Stimulated activated naive CD8-positive, alpha-beta T cell treated with anti-CD3 and anti-CD28 coated beads, Interleukin-15, Interleukin-2, amounts not matched to agents 100 U/mL and 50 U/mL, for 24 hours (primary cell): Measurements from ENCODE around the gene USP12.
"Not testable (repeated sequence)": the region's sequence is repeated elsewhere in the genome, so short reads cannot be mapped to it uniquely, and the experiment has no call there.

Source experiments
- ATAC-seq: fragments of 150-1000 bp; cut with Tn5 transposase; one replicate; pipeline ENCODE4 v1.10.0; 2021
- DNase-seq: peaks from one replicate; pipeline ENCODE4 v3.0.0; 2021

Gene USP12

DNA sequence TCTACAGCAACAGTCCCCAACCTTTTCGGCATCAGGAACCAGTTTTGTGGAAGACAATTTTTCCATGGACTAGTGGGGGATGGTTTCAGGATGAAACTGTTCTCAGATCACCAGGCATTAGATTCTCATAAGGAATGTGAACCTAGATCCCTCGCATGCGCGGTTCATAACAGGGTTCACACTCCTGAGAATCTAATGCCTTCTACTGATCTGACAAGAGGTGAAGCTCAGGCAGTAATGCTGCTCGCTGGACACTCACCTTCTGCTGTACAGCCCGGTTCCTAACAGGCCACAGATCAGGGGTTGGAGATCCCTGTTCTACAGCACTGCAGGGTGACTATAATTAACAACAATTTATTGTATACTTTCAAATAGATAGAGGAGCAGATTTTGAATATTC is 21.9 kb downstream of the USP12 start:
- ATAC-seq (no peak), DNase-seq (no peak)

DNA sequence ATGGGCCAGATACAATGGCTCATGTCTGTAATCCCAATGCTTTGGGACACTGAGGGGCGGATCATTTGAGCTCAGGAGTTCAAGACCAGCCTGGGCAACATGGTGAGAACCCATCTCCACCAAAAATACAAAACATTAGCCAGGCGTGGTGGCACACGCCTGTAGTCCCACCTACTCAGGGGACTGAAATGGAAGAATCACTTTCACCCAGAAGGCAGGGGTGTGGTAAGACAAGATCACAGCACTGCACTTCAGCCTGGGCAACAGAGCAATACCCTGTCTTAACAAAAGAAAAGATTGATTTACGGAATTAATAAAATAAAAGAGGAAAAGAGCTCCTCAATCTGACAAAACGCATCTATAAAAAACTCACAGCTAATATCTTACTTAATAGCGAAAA is 22.7 kb downstream of the USP12 start:
- ATAC-seq (no peak), DNase-seq (no peak)

DNA sequence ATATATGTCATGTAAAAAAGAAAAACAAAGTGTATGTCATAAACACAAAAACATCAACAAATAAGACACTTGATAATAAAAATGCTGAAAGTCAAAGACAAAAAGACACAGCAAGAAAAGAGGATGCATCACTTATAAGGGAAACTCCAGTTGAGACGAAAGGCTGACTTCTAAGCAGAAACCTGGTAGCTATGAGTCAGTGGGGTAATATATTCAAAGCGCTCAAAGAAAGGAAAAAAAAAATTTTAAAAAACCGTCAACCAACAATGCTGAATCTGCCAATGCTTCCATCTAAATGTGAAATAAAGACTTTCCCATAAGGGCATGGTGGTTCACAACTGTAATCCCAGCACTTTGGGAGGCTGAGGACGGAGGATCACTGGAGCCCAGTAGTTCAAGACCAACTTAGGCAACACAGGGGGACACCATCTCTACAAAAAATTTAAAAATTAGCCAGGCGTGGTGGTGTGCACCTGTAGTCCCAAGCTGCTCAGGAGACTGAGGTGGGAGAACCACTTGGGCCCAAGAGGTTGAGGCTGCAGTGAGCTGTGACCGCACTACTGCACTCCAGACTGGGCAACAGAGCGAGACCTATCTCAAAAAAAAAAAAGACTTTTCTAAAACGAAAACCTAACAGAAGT is 24.0 kb downstream of the USP12 start:
- ATAC-seq (peak; percentile 86), DNase-seq (no peak)

DNA sequence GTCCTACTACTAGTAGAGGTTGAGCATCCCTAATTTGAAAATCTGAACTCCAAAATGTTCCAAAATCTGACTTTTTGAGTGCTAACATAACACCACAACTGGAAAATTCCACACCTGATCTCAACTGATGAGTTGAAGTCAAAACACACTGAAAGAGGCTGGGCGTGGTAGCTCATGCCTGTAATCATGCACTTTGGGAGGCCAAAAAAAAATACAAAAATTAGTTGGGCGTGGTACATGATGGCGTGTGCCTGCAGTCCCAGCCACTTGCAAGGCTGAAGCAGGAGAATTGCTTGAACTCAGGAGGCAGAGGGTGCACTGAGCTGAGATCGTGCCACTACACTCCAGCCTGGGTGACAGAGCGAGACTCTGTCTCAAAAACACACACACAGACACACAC is 29.9 kb downstream of the USP12 start:
- ATAC-seq (no peak), DNase-seq (no peak)

DNA sequence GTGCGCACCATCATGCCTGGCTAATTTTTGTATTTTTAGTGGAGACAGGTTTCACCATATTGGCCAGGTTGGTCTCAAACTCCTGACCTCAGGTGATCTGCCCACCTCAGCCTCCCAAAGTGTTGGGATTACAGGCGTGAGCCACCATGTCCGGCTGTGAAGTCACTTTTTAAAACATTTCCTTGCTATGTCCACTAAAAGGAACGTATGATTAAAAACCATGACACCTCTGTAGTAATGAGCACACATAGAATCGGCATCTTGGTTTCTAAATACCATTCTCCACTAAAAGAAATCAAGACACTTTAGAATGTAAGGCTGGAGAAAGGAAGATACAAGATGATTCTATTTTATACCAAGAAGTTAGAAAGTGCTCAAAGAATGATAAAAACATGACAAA is 30.5 kb downstream of the USP12 start:
- not testable (repeated sequence) for ATAC-seq, DNase-seq

DNA sequence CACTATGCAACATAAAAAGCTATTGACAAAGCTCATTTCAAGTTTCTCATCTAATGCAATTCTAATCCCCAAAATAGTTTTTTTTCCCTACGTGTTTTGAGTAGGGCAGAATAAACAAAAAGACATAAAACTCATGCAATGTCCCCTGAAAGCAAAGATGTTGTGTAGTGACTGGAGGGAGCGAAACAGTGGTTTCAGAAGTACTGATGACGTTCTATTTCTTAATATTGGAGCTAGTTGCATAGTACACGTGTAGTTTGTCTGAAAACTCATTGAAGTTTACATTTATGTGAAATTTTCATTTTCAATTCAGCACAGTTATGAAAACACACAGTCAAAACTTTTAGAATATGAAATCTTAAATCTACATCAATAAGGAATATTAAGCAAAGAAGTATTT is 31.6 kb downstream of the USP12 start:
- ATAC-seq: no peak
- no peak for DNase-seq

DNA sequence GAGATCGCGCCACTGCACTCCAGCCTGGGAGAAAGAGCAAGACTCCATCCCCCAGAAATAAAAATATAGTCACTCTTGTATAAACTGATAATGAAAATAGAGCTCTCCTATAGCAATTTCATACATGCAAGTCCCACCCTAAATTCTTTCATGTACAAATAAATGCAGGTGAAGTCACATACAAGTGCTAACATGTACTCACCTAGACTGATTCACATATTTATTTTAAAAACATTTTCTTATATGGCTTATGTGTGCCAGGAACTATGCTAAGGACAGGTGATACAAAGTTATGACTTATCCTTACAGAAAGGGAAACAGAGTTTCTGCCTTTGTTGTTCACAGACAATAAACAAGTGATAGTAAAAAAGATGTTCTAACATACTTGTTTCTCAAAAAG is 32.0 kb downstream of the USP12 start:
- no peak for ATAC-seq
- no peak for DNase-seq

DNA sequence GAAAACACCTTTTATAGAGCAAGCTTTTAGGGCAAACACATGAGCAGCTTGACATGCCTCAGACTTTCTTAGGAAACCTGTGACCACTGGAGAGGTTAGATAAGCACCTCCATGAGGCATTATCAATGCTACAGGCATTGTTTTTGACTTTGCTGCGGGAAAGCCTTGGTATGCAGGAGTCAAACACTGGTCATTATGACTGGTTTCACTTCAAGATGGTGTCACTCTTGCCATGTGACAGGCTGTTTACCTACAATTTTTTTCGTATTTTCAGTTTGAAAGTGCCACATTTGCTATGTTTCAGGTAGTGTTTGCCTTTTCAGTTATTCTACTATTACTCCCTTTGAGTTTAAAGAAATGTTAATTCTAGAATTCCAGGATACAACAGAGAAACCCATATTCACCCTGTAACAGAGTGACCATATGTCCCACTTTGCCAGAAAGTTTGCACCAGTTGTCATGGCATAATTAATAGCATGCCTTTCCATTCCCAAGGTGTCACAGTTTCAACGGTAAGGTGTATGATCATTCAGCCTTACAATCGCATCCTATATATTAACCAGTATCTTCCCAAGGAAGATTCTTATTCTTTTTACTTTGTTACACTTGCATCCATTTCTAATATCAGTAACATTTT is 33.0 kb downstream of the USP12 start:
- no peak for ATAC-seq
- DNase-seq: no peak

DNA sequence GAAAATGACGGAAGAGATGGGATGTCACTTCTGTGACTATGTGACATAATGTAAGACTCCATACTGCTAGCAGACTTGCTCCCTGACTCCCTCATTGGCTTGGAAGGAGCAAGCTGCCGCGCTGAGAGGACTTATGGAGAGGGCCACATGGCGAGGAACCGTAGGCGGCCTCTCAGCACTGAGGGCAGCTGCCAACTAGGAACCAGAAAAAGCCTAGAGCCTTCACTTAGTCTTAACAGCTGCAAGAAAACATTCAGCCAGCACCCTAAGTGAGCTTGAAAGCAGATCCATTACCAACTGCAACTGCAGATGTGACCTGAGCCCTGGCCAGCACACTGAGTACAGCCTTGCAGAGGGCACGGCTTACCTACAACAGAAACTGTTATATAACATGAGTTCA is 33.9 kb downstream of the USP12 start:
- no peak for ATAC-seq

DNA sequence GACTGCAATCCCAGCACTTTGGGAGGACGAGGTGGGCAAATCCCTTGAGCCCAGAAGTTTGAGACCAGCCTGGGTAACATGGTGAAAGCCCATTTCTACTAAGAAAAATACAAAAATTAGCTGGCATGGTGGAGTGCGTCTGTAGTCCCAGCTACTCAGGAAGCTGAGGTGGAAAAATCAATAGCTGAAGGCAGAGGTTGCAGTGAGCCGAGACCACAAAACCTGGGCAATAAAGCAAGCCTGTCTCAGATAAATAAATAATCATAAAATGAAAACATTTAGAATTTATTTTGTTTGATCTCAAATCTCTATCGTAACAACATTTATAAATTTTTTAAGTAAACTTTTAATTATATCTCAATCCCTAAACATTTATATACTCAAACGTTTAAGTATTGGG is 36.6 kb downstream of the USP12 start:
- DNase-seq: no peak
- ATAC-seq: no peak

More for the DNA sequence above, 33.9 kb downstream of the USP12 start:
- no peak for DNase-seq

DNA sequence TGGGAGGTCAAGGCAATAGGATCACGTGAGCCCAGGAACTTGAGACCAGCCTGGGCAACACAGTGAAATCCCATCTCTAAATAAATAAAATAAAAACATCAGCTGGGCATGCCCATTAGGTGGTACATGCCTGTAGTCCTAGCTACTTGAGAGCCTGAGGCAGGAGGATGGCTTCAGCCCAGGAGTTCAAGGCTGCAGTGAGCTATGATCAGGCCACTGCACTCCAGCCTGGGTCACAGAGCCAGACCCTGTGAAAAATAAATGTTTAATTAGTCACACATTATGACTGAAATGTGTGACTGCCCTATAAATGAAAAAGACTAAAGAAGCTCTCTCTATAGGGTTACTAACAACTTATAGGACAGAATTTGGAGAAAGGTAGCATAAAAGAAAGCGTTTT is 37.7 kb downstream of the USP12 start:
- ATAC-seq (no peak), DNase-seq (no peak)

DNA sequence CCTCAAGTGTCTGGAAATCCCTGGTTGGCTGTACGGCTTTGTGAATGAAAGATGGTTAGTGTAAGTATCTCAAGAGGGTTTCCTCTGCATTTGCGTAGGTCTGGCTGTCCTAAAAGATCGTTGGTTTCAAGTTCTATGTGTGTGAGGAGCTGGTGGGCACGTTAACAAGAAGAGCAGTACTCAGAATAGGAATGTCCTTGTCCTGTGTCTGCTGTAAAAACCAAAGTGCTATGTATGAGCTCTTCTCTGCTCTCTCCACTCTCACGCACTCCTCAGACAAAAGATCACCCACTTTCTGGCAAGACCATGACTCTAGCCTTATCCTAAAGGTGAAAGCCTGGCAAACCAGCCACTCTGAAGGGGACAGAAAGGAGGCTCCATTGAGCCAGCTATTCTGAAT is 39.1 kb downstream of the USP12 start:
- DNase-seq (no peak), ATAC-seq (peak; percentile 53)

DNA sequence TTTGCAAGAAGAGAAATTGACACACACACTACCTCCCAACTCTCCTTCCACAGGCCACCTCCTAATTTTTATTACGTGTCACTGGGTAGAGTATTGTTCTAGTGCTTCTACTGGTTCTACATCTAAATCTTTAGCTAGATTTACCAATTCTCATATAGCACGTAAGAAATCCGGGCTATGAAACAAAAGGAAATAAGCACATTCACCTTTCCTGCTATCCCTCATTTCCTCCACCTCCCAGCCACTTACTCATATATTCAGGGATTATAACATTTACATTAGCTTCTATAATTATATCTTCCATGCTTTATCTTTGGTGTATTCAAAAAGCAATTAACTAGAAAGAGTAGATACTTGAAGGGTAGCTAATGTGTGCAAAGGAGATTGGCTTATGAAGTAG is 39.7 kb downstream of the USP12 start:
- DNase-seq: no peak
- no peak for ATAC-seq

DNA sequence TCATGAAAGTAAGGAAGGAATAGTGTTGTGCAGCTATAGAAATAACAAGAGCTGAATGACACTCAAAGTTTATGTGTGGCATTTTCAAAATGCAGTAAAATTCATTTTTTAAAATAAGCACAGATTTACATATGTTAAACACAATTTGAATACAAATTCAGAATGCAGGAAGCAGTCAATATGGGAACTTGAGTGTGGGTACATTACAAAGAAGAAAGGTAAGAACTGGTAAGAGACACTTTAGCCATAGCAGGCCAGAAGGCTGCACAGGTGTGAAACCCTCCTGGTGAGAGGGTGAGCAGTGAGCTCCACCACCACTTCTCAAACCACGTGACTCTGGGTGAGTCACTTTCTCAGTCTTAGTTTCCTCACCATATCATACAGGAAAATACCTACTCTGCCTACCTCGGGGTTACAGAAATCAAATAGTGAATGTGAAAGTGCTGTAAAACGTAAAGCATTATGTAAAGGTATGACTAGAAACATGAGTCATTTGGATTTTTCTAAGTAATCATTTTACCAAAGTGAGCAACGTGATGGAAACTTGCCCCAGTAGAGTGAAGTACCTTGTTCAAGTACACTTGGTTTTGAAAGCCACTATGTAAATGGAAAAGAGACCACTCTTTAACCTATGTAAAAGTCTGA is 40.5 kb downstream of the USP12 start:
- peak; percentile 72 for DNase-seq

DNA sequence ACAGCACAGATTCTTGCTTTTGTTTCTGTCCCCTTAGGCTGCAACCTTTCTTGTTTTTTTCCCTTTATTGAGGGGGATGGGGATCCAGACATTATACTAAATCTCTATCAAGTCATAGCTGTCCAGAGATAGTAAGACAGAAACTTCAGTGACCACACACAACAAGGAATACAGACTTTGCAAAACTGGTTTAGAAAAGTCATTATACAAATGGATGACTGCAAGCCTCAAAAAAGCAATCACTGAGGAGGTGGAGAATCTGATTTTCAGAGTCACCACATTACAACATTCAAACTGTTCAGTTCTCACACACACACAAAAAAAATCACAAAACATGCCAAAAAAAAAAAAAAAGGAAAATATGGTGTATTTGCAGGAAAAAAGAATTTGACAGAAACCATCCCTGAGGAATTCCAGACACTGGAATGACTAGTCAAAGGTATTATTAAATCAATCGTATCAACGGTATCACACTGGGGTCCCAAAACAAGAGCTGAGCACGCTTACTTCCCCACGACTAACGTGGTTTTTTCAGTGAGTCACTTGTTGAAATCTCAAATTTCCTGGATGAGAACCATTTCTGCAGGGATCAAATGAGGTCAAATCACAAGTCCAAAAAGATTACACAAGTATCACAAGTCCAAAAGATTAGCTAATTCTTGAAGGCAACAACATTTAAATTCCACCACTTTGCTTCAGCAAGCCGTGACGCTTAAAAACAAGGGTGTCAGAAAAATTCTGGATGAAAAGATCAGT is 41.2 kb downstream of the USP12 start:
- DNase-seq (no peak), ATAC-seq (no peak)

More for the DNA sequence above, 40.5 kb downstream of the USP12 start:
- ATAC-seq: peak; percentile 92

DNA sequence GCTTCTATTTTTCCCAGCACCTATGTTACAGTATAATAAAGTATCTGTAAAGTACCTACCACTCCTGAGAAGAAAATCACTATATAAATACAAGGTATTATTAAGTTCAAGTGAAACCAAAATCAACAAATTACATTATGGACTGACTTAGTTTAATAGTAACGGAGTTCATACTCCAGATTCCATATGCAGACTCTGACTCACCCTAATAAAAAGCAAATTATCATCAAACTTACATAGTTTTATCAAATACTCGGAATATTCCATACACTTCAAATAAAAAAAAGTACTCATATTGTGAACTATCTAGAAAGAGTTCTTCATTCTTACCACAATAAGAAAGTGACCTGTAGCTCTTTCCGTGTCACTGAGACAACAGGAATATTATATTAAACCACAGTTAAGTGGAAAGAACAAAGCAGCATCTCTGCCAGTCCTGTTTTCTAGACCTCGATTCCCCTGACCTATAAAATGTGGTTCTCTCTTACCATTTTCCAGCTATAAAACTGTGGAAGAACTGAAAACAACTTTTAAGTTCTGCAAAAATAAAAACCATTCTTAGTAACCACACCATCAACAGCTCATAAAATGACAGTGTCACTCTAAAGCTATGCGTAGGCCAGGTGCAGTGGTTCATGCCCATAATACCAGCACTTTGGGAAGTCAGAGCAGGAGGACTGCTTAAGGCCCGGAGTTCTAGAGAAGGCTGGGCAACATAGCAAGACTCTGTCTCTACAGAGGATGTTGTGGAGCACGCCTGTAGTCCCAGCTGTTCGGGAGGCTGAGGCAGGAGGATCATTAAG is 42.6 kb downstream of the USP12 start:
- DNase-seq: no peak
- no peak for ATAC-seq

DNA sequence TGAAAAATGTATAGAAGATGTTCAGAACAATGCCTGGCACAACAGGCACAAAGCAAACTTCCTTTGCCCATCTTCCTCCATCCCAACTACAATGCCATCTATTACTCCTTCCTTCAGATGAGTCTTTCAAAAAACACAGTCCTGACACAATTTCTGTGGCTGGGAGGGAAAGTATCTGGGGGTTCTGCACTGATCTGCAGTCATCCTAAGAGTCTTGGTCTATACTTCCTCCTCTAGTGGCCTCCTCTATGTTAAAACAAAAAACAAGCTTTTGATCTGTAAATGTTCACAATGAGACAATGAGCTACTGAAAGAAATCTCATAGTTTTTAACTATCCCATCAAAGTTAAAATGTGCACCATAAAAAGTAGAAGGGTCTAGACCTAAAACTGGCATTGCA is 44.8 kb downstream of the USP12 start:
- no peak for DNase-seq
- ATAC-seq: no peak

DNA sequence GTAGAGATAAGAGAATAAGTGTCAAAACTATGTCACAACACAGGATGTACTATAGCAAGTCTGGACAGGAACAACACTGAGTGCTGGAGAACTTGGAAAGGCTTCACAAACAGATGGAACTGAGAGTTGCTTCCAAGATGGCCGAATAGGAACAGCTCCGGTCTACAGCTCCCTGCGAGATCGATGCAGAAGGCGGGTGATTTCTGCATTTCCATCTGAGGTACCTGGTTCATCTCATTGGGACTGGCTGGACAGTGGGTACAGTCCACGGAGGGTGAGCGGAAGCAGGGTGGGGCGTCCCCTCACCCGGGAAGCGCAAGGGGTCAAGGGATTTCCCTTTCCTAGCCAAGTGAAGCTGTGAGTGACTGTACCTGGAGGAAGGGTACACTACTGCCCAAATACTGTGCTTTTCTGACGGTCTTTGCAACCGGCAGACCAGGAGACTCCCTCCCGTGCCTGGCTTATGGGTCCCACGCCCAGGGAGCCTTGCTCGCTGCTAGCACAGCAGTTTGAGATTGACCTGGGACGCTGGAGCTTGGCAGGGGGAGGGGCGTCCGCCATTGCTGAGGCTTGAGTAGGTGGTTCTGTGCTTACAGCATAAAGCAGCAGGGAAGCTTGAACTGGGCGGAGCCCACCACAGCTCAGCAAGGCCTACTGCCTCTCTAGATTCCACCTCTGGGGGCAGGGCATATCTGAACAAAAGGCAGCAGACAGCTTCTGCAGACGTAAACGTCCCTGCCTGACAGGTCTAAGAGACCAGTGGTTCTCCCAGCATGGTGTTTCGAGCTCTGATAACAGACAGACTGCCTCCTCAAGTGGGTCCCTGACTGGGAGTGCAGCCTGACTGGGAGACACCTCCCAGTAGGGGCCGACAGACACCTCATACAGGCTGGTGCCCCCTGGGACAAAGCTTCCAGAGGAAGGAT is 46.0 kb downstream of the USP12 start:
- ATAC-seq: no peak
- no peak for DNase-seq

DNA sequence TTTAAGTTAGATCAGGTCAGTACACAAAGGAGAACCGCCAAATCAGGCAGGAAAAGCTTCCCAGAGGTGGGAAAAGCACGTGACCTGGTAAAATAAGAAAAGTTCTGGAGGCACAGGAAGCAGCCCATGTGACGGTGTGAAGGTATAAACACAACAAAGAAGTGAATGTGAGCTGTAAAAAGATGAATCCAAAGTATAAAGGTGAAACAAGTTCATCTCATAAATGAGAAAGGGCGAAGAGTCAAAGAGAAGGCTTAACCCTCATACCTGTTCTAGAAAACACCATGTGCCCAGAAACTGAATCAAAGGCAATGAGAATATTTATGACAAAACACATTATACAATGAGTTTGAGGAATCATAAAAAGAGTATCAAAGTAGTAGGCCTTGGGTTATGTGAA is 47.0 kb downstream of the USP12 start:
- no peak for DNase-seq
- no peak for ATAC-seq

DNA sequence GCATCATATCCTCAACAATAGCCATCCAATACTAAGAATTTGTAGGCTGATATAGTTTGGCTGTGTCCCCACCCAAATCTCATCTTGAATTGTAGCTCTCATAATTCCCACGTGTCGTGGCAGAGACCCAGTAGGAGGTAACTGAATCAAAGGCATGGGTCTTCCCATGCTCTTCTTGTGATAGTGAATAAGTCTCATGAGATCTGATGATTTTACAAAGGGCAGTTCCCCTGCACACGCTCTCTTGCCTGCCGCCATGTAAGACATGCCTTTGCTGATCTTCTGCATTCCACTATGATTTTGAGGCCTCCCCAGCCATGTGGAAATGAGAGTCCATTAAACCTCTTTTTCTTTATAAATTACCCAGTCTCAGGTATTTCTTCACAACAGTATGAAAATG is 48.2 kb downstream of the USP12 start:
- not testable (repeated sequence) for ATAC-seq

DNA sequence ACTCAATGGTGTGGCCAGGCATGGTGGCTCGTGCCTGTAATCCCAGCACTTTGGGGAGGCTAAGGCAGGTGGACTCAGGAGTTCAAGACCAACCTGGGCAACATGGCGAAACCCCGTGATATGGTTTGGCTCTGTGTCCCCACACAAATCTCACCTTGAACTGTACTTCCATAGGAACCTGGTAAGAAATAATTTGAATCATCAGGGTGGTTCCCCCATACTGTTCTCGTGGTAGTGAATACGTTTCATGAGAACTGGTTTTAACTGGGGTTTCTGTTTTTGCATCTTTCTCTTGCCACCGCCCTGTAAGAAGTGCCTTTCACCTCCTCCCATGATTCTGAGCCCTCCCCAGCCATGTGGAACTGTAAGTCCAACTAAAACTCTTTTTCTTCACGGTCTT is 49.6 kb downstream of the USP12 start:
- ATAC-seq (no peak), DNase-seq (no peak)

More for the DNA sequence above, 48.2 kb downstream of the USP12 start:
- DNase-seq: not testable (repeated sequence)
